IMR-90 (cell line): Measurements from ENCODE around the gene CPXM1. TPM values are rescaled to one million over a fixed set of nuclear protein-coding genes. Genes with fewer than 3 reads are reported as not detected.

ENCODE experiments used
- ATAC-seq: fragments of 200-7000 bp; cut with Tn5 transposase; 2 replicates; pipeline ENCODE4 v1.9.1; 2020; ENCODE audit warnings: low read depth, mild to moderate bottlenecking, moderate library complexity
- BruUV-seq: library from RNA; stranded (reverse); fragments of 400-500 nt; replicated peaks from 2 replicates; lab custom pipeline; 2021; lab: Mats Ljungman, UMichigan
- CTCF ChIA-PET: fragments of 300-600 bp; formaldehyde crosslinking; extraction: SDS; loops from one replicate; lab custom pipeline; 2021; ENCODE audit warnings: antibody characterized with exemption; lab: Yijun Ruan, JAX
- POLR2A ChIA-PET: fragments of 300-600 bp; sonication (Branson Sonifier 250); formaldehyde crosslinking; loops from one replicate; lab custom pipeline; 2022; ENCODE audit warnings: antibody characterized with exemption; ENCODE audit not compliant: unreplicated experiment; lab: Charles Lee
- DNase-seq: peaks from one replicate; pipeline ENCODE4 v3.0.0; 2013
- H2AFZ ChIP-seq: replicated peaks from 2 replicates; pipeline ENCODE3; 2013; ENCODE audit warnings: low read length, mild to moderate bottlenecking; ENCODE audit not compliant: poor library complexity
- H2AK5ac ChIP-seq: 2 replicates; pipeline ENCODE4 v1.6.1; 2013; ENCODE audit warnings: low read depth, low read length, inconsistent platforms
- H2AK9ac ChIP-seq: replicated peaks from 2 replicates; pipeline ENCODE3; 2013; ENCODE audit warnings: mild to moderate bottlenecking, low read depth, low read length, moderate library complexity; ENCODE audit not compliant: poor library complexity
- H2BK120ac ChIP-seq: 2 replicates; pipeline ENCODE4 v1.6.1; 2013; ENCODE audit warnings: low read depth, low read length, inconsistent platforms
- H2BK15ac ChIP-seq: 3 replicates; pipeline ENCODE4 v1.6.1; 2013; ENCODE audit warnings: low read depth, low read length, inconsistent platforms
- H2BK20ac ChIP-seq: 2 replicates; pipeline ENCODE4 v1.6.1; 2013; ENCODE audit warnings: low read depth, mild to moderate bottlenecking, inconsistent platforms, low read length, moderate library complexity
- H2BK5ac ChIP-seq: 2 replicates; pipeline ENCODE4 v1.6.1; 2013; ENCODE audit warnings: mild to moderate bottlenecking, low read depth, low read length, inconsistent platforms; ENCODE audit not compliant: poor library complexity, severe bottlenecking
- H3K14ac ChIP-seq: replicated peaks from 2 replicates; pipeline ENCODE4 v1.6.1; 2013; ENCODE audit warnings: low read depth, low read length, inconsistent platforms
- H3K18ac ChIP-seq: 2 replicates; pipeline ENCODE4 v1.6.1; 2013; ENCODE audit warnings: low read depth, low read length, control low read depth
- H3K23ac ChIP-seq: 2 replicates; pipeline ENCODE4 v1.6.1; 2013; ENCODE audit warnings: low read depth, low read length, inconsistent platforms
- H3K27ac ChIP-seq: 2 replicates; pipeline ENCODE4 v1.5.1; 2013; ENCODE audit warnings: mild to moderate bottlenecking, control low read depth, low read length; ENCODE audit not compliant: insufficient read depth
- H3K27me3 ChIP-seq: 2 replicates; pipeline ENCODE4 v1.6.1; 2013; ENCODE audit warnings: low read length; ENCODE audit not compliant: control insufficient read depth, insufficient read depth
- H3K36me3 ChIP-seq: 2 replicates; pipeline ENCODE4 v1.6.1; 2013; ENCODE audit warnings: low read length, mixed read lengths; ENCODE audit not compliant: control insufficient read depth, insufficient read depth
- H3K4ac ChIP-seq: 2 replicates; pipeline ENCODE4 v1.6.1; 2013; ENCODE audit warnings: low read depth, low read length, inconsistent platforms
- H3K4me1 ChIP-seq: 2 replicates; pipeline ENCODE4 v1.6.1; 2013; ENCODE audit warnings: low read length, mixed read lengths; ENCODE audit not compliant: control insufficient read depth, insufficient read depth
- H3K4me2 ChIP-seq: 2 replicates; pipeline ENCODE4 v1.6.1; 2013; ENCODE audit warnings: low read depth, mild to moderate bottlenecking, control low read depth, low read length, moderate library complexity
- H3K4me3 ChIP-seq: 2 replicates; pipeline ENCODE4 v1.5.1; 2013; ENCODE audit warnings: low read depth, mild to moderate bottlenecking, control low read depth, low read length, moderate library complexity; ENCODE audit not compliant: insufficient read depth
- H3K56ac ChIP-seq: 2 replicates; pipeline ENCODE4 v1.6.1; 2013; ENCODE audit warnings: low read length, inconsistent platforms; ENCODE audit not compliant: insufficient read depth; ENCODE audit errors: extremely low read depth
- H3K79me1 ChIP-seq, 2 experiments: 2 replicates each; pipeline ENCODE4 v1.6.1; 2013; ENCODE audit warnings: low read length in 2 of 2, inconsistent platforms in 1 of 2, low read depth in 1 of 2
- H3K9ac ChIP-seq: 2 replicates; pipeline ENCODE4 v1.6.1; 2013; ENCODE audit warnings: low read depth, low read length, control low read depth
- H3K9me1 ChIP-seq: 2 replicates; pipeline ENCODE4 v1.6.1; 2013; ENCODE audit warnings: low read length, inconsistent platforms; ENCODE audit not compliant: insufficient read depth
- H3K9me3 ChIP-seq: 2 replicates; pipeline ENCODE4 v1.6.1; 2013; ENCODE audit warnings: low read length; ENCODE audit not compliant: control insufficient read depth, insufficient read depth
- H4K20me1 ChIP-seq: 2 replicates; pipeline ENCODE4 v1.6.1; 2013; ENCODE audit warnings: low read length, inconsistent platforms; ENCODE audit not compliant: insufficient read depth
- H4K5ac ChIP-seq: 2 replicates; pipeline ENCODE4 v1.6.1; 2013; ENCODE audit warnings: mild to moderate bottlenecking, low read depth, low read length, control low read depth
- H4K8ac ChIP-seq, 2 experiments: 2 replicates each; pipeline ENCODE4 v1.6.1; 2013; ENCODE audit warnings: low read depth in 2 of 2, low read length in 2 of 2, control low read depth in 1 of 2, inconsistent platforms in 1 of 2
- H4K91ac ChIP-seq: 2 replicates; pipeline ENCODE4 v1.6.1; 2013; ENCODE audit warnings: low read depth, low read length, inconsistent platforms; ENCODE audit not compliant: insufficient read depth
- BHLHE40 ChIP-seq: fragments of 150-350 bp; IDR thresholded peaks from 2 replicates; pipeline ENCODE4 v1.6.1; 2016; ENCODE audit warnings: mild to moderate bottlenecking, low read depth, low read length
- CEBPB ChIP-seq: IDR thresholded peaks from 2 replicates; pipeline ENCODE4 v1.6.1; 2012; ENCODE audit warnings: low read depth, low read length, improper control_type of control experiment
- CHD1 ChIP-seq: IDR thresholded peaks from 2 replicates; pipeline ENCODE4 v1.6.1; 2012; ENCODE audit warnings: low read depth, low read length, improper control_type of control experiment
- ELK1 ChIP-seq: fragments of 150-350 bp; IDR thresholded peaks from 2 replicates; pipeline ENCODE4 v1.6.1; 2016; ENCODE audit warnings: low read depth, mild to moderate bottlenecking, low read length, moderate library complexity, borderline replicate concordance
- FOS ChIP-seq: fragments of 150-350 bp; IDR thresholded peaks from 2 replicates; pipeline ENCODE4 v1.6.1; 2016; ENCODE audit warnings: low read depth, low read length
- MAZ ChIP-seq: IDR thresholded peaks from 2 replicates; pipeline ENCODE4 v1.6.1; 2012; ENCODE audit warnings: low read depth, mild to moderate bottlenecking, low read length, improper control_type of control experiment, moderate library complexity, borderline replicate concordance
- MXI1 ChIP-seq: IDR thresholded peaks from 2 replicates; pipeline ENCODE4 v1.6.1; 2012; ENCODE audit warnings: low read depth, mild to moderate bottlenecking, low read length, moderate library complexity, borderline replicate concordance
- NFE2L2 ChIP-seq: fragments of 150-350 bp; IDR thresholded peaks from 2 replicates; pipeline ENCODE4 v1.6.1; 2016; ENCODE audit warnings: low read depth, mild to moderate bottlenecking, low read length
- POLR2A ChIP-seq: IDR thresholded peaks from 2 replicates; pipeline ENCODE4 v1.6.1; 2012; ENCODE audit warnings: mild to moderate bottlenecking, low read depth, low read length
- RAD21 ChIP-seq: IDR thresholded peaks from 2 replicates; pipeline ENCODE4 v1.6.1; 2012; ENCODE audit warnings: low read length, improper control_type of control experiment
- RCOR1 ChIP-seq: IDR thresholded peaks from 2 replicates; pipeline ENCODE4 v1.6.1; 2012; ENCODE audit warnings: mild to moderate bottlenecking, low read length, improper control_type of control experiment; ENCODE audit not compliant: insufficient replicate concordance
- RFX5 ChIP-seq: IDR thresholded peaks from 2 replicates; pipeline ENCODE4 v1.8.0; 2012; ENCODE audit warnings: low read depth, mild to moderate bottlenecking, low read length, moderate library complexity
- SMC3 ChIP-seq: fragments of 150-350 bp; IDR thresholded peaks from 2 replicates; pipeline ENCODE4 v1.6.1; 2016; ENCODE audit warnings: low read depth, mild to moderate bottlenecking, antibody characterized with exemption, low read length, moderate library complexity
- WGBS, 2 experiments: methylation state at CpG; one replicate each; pipeline versions ENCODE4 v1.1.5 to v1.1.7; 2013; ENCODE audit warnings: missing lambda C conversion rate in 2 of 2; ENCODE audit not compliant: insufficient read length in 1 of 2; ENCODE audit errors: extremely low coverage in 2 of 2; 5-methylcytosine and 5-hydroxymethylcytosine counted together
- dilution Hi-C: fragments of 300-500 bp; cut with HindIII; formaldehyde crosslinking; loops from one replicate; pipeline ENCODE4 v1.14.3; 2018; ENCODE audit warnings: low sequenced_read_pairs; ENCODE audit not compliant: unreplicated experiment
- in situ Hi-C: fragments of 300-500 bp; cut with MboI; formaldehyde crosslinking; loops from 3 replicates; pipeline ENCODE4 v1.14.3; 2019; ENCODE audit warnings: low sequenced_read_pairs, inconsistent platforms, mixed read lengths
- intact Hi-C: fragments of 100-400 bp; cut with micrococcal nuclease; formaldehyde crosslinking; loops from 2 replicates; pipeline ENCODE4 v1.10.0; 2022
- polyA plus RNA-seq, 3 experiments: library from polyadenylated mRNA; depleted of rRNA; stranded (reverse); fragments of >200 nt; gene quantifications; 2 replicates each; pipeline ENCODE4 v1.2.3, GENCODE V29; 2012; ENCODE audit warnings: low replicate concordance in 1 of 3
- total RNA-seq: library from RNA; depleted of rRNA; stranded (reverse); fragments of >200 nt; gene quantifications from 2 replicates; pipeline ENCODE4 v1.2.3, GENCODE V29; 2012
- TF ChIP-seq, protein P1 (sequence below): conservative IDR thresholded peaks from 2 replicates; pipeline ENCODE4 v1.5.1; 2012; ENCODE audit warnings: mild to moderate bottlenecking, low read depth, low read length, improper control_type of control experiment

CPXM1 gene
- total and polyA plus RNA-seq, 2 of the 4 experiments (the other 2 are of a cell fraction), result 1.1 to 4.6 TPM

DNA sequence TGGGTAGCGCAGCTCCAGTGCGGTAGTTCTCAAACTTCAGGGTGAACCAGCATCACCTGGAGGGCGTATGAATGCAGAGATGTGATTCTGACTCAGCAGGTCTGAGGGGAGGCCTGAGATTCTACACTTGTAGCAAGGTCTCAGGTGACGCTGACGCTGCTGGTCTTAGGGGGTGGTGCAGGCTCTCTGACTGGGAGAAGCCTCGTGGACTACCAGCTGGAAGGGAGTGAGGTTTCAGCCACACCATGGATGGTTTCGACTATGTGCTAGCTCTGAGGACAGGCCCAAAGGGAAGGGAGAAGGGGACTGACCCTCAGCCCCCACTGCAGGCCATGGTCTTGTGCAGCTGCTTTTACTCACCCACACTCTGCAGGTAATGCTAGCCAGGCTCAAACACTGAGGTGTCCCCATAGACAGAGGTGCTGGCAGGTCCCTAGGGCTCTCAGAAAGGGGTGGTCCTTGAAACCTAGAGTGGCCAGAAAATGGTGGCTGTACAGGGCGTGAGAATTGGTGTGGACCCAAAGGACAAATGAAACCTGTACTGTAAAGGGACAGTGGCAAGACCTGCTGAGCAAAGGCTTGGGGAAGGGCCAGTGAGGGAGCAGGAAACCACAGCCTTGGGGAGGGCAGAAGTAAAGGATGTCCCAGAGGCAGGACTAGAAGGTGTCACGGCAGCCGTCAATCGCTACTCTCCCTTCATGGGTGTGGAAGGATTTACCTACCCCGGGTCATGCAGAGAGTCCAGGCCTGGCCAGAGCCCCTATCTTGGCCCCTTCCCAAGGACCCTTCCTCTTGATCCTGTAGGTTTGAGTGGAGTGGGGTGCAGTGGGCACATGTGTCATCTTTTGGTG is 55.1 kb downstream of the CPXM1 start:
- WGBS, 2 experiments, result 66% methylated on average over 4 of the region's 12 CpGs; no CpG with 5 or more reads in 1 of the 2 experiments
- H3K27ac ChIP-seq, result no peak overlapping the region
- DNase-seq (no peak), ATAC-seq (no peak)
- no peak overlapping the region for H2BK20ac ChIP-seq
- no peak overlapping the region for H3K14ac ChIP-seq
- H3K4me2 ChIP-seq, result no peak overlapping the region
- intact Hi-C loops, result no loop called here
- no peak for TF ChIP-seq FOS
- no peak for TF ChIP-seq ELK1
- TF ChIP-seq RFX5, result no peak
- TF ChIP-seq RCOR1, result no peak
- no peak for TF ChIP-seq BHLHE40
- no peak for TF ChIP-seq SMC3
- no peak for TF ChIP-seq MAZ
- TF ChIP-seq POLR2A, result no peak
- no peak for TF ChIP-seq RAD21
- no peak for TF ChIP-seq NFE2L2
- TF ChIP-seq MXI1, result no peak
- TF ChIP-seq CHD1, result no peak
- TF ChIP-seq, protein P1, sequence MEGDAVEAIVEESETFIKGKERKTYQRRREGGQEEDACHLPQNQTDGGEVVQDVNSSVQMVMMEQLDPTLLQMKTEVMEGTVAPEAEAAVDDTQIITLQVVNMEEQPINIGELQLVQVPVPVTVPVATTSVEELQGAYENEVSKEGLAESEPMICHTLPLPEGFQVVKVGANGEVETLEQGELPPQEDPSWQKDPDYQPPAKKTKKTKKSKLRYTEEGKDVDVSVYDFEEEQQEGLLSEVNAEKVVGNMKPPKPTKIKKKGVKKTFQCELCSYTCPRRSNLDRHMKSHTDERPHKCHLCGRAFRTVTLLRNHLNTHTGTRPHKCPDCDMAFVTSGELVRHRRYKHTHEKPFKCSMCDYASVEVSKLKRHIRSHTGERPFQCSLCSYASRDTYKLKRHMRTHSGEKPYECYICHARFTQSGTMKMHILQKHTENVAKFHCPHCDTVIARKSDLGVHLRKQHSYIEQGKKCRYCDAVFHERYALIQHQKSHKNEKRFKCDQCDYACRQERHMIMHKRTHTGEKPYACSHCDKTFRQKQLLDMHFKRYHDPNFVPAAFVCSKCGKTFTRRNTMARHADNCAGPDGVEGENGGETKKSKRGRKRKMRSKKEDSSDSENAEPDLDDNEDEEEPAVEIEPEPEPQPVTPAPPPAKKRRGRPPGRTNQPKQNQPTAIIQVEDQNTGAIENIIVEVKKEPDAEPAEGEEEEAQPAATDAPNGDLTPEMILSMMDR, result no peak
- TF ChIP-seq CEBPB, result no peak
- H3K56ac ChIP-seq, result no peak overlapping the region
- H3K4me3 ChIP-seq, result no peak overlapping the region
- no peaks in the 10 kb centered on the region for H3K4me1 ChIP-seq
- no peak overlapping the region for H2BK15ac ChIP-seq
- H3K27me3 ChIP-seq, result peaks cover 35% of the 10 kb centered on the region
- no peak overlapping the region for H3K18ac ChIP-seq
- no TSS peak for BruUV-seq
- CTCF ChIA-PET, result no interaction called here
- POLR2A ChIA-PET, result no interaction called here
- no peak overlapping the region for H3K4ac ChIP-seq
- no peak overlapping the region for H3K9ac ChIP-seq
- H2BK5ac ChIP-seq, result no peak overlapping the region
- no peaks in the 10 kb centered on the region for H3K9me3 ChIP-seq
- no peaks in the 10 kb centered on the region for H4K20me1 ChIP-seq
- dilution Hi-C loops, result no loop called here
- no peak overlapping the region for H4K91ac ChIP-seq
- no peaks in the 10 kb centered on the region for H3K79me1 ChIP-seq
- no peak overlapping the region for H4K8ac ChIP-seq
- no peaks in the 10 kb centered on the region for H3K36me3 ChIP-seq
- no peak overlapping the region for H4K5ac ChIP-seq
- no peak overlapping the region for H2AK5ac ChIP-seq
- no peak overlapping the region for H2AK9ac ChIP-seq
- no peak overlapping the region for H2AFZ ChIP-seq
- H3K9me1 ChIP-seq, result peaks cover 2% of the 10 kb centered on the region; the same call in 1 of the 2 replicates
- no peak overlapping the region for H3K23ac ChIP-seq
- H2BK120ac ChIP-seq, result no peak overlapping the region
- in situ Hi-C loops, result no loop called here
